ENCODE results near the gene AIF1L.

The AIF1L gene

DNA sequence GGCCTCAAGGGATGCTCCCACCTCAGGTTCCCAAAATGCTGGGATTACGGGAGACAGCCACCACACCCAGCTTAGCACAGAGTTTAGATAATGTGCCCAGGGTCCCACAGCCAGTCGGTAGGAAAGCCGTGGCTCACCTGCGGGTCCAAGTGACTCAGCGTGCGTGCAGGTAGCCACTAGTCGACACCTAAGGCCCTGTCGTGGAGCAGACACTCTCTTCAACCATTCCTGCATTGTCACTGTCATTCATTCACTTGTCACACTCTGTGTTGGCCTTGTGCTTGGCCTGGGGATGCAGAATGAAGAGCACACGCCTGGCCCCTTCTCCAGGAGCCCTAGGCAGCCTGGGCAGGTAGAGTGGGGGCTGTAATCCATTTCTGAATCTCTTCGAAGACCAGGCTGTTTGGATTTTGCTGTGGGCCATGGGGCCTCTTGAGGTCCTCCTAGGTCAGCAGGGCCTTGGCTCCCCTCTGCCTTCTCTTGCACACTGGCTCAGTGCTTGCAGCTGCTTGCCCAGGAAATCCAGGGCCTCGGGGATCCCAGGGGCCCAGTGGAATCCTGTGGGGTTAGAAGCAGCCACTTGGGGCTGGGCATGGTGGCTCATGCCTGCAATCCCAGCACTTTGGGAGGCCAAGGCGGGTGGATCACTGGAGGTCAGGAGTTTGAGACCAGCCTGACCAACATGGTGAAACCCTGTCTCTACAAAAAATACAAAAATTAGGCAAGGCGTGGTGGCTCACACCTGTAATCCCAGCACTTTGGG lies 6.1 kb upstream of the AIF1L start:
- DNase-seq (ENCODE audit: extremely low read depth, insufficient read length) = no peak
- no peaks in the 10 kb centered on the region; the same call in none of the 2 replicates for H3K27me3 ChIP-seq (replicated peaks; ENCODE audit: control insufficient read depth, insufficient read depth, low read length)
- TF ChIP-seq, protein P1, sequence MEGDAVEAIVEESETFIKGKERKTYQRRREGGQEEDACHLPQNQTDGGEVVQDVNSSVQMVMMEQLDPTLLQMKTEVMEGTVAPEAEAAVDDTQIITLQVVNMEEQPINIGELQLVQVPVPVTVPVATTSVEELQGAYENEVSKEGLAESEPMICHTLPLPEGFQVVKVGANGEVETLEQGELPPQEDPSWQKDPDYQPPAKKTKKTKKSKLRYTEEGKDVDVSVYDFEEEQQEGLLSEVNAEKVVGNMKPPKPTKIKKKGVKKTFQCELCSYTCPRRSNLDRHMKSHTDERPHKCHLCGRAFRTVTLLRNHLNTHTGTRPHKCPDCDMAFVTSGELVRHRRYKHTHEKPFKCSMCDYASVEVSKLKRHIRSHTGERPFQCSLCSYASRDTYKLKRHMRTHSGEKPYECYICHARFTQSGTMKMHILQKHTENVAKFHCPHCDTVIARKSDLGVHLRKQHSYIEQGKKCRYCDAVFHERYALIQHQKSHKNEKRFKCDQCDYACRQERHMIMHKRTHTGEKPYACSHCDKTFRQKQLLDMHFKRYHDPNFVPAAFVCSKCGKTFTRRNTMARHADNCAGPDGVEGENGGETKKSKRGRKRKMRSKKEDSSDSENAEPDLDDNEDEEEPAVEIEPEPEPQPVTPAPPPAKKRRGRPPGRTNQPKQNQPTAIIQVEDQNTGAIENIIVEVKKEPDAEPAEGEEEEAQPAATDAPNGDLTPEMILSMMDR (IDR thresholded peaks at IDR 0.05; ENCODE audit: insufficient read depth, low read length, poor library complexity, severe bottlenecking) = no peak

GRCh38 chr9:131091352-131091992 lies 4.9 kb upstream of the AIF1L start:
- no peak for DNase-seq (ENCODE audit: extremely low read depth, insufficient read length)
- H3K27me3 ChIP-seq (replicated peaks; ENCODE audit: control insufficient read depth, insufficient read depth, low read length) = no peaks in the 10 kb centered on the region; the same call in none of the 2 replicates
- H3K4me3 ChIP-seq (replicated peaks; ENCODE audit: low read depth, low read length) = no peak overlapping the region

More for the DNA sequence above, 6.1 kb upstream of the AIF1L start:
- H3K4me3 ChIP-seq (replicated peaks; ENCODE audit: low read depth, low read length) = no peak overlapping the region
- no peaks in the 10 kb centered on the region for H3K36me3 ChIP-seq (ENCODE audit: control insufficient read depth, insufficient read depth, low read length)

GRCh38 chr9:131092030-131092429 lies 4.3 kb upstream of the AIF1L start:
- H3K36me3 ChIP-seq (ENCODE audit: control insufficient read depth, insufficient read depth, low read length) = no peaks in the 10 kb centered on the region
- H3K27me3 ChIP-seq (replicated peaks; ENCODE audit: control insufficient read depth, insufficient read depth, low read length) = no peaks in the 10 kb centered on the region; the same call in none of the 2 replicates
- TF ChIP-seq, protein P1 (IDR thresholded peaks at IDR 0.05; ENCODE audit: insufficient read depth, low read length, poor library complexity, severe bottlenecking) = no peak
- H3K4me3 ChIP-seq (replicated peaks; ENCODE audit: low read depth, low read length) = no peak overlapping the region
- DNase-seq (ENCODE audit: extremely low read depth, insufficient read length) = no peak

More at GRCh38 chr9:131091352-131091992, 4.9 kb upstream of the AIF1L start:
- no peaks in the 10 kb centered on the region for H3K36me3 ChIP-seq (ENCODE audit: control insufficient read depth, insufficient read depth, low read length)
- TF ChIP-seq, protein P1 (IDR thresholded peaks at IDR 0.05; ENCODE audit: insufficient read depth, low read length, poor library complexity, severe bottlenecking) = no peak

DNA sequence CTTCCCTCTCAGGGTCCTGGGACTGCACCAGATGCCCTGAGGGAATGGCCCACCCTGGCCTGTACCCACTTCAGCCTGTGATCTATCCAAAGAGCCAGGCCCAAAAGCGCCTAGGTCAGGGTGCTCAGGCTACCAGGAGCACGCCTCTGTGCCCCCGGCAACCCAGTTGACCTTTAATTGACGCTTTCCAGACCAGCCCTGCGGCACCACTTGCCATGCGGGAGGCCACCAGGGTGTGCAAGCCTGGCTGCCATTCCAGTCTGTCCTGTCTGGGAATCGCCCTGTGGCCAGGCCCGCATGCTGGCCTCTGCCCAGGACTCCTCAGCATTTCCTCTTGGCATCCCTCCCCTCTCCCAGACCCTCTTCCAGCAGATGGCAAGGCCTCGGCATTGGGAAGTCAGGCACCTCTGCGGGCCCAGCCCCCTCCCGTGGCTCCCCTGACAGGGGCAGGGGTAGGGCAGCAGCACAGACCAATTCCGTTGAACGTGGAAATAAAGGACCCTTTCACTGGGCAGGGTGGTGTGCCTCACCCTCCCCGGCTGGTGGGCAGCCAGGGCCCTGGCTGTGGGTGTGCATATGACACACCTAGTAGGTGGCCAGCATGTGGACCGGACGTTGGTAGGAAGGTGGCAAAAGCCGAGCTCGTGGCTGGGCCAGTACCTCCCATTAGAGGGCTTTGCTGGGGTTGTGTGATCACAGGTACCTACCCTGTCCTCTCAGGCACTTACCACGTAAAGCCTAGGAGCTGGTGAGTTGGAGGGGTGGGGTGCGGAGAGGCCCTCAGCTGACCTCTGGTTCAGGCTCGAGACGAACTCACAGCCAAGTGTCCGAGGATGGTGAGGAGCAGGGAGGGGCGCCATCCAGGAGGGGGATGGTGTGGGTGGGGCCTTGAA lies 3.5 kb upstream of the AIF1L start:
- no peaks in the 10 kb centered on the region for H3K36me3 ChIP-seq (ENCODE audit: control insufficient read depth, insufficient read depth, low read length)
- H3K27me3 ChIP-seq (replicated peaks; ENCODE audit: control insufficient read depth, insufficient read depth, low read length) = no peaks in the 10 kb centered on the region; the same call in none of the 2 replicates
- H3K4me3 ChIP-seq (replicated peaks; ENCODE audit: low read depth, low read length) = no peak overlapping the region
- no peak for DNase-seq (ENCODE audit: extremely low read depth, insufficient read length)
- TF ChIP-seq, protein P1 (IDR thresholded peaks at IDR 0.05; ENCODE audit: insufficient read depth, low read length, poor library complexity, severe bottlenecking) = no peak

DNA sequence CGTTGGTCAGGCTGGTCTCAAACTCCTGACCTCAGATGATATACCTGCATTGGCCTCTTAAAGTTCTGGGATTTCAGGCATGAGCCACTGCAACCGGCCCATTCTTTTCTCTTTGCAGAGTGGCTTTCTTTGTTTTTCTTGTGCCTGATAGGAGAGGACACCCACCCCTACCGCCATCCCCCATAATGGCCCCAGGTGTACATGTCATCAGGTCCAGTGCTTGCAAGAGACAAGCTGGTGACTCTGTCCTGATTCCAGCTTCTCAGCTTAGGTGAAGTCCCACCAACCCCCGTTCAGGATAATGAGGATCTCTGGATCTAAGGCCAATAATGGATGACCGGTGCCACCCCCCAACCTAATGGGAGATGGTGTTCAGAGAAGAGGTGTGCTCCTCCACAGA lies 2.3 kb upstream of the AIF1L start:
- DNase-seq (ENCODE audit: extremely low read depth, insufficient read length) = no peak
- Histone ChIP-seq H3K4me3 (replicated peaks; ENCODE audit: low read depth, low read length) (no peak overlapping the region), H3K27me3 (replicated peaks; ENCODE audit: control insufficient read depth, insufficient read depth, low read length) (no peaks in the 10 kb centered on the region; the same call in none of the 2 replicates), H3K36me3 (ENCODE audit: control insufficient read depth, insufficient read depth, low read length) (no peaks in the 10 kb centered on the region)
- TF ChIP-seq, protein P1 (IDR thresholded peaks at IDR 0.05; ENCODE audit: insufficient read depth, low read length, poor library complexity, severe bottlenecking) = no peak
